HG03280 (cell line): ENCODE data around the gene GOLGA8S.
"Not testable (repeated sequence)": the region's sequence is repeated elsewhere in the genome, so short reads cannot be mapped to it uniquely, and the experiment has no call there.

Source experiments
- ATAC-seq: cut with Tn5 transposase; IDR thresholded peaks from one replicate; pipeline ENCODE4 v1.9.1; 2021; ENCODE audit warnings: mild to moderate bottlenecking, moderate library complexity; ENCODE audit not compliant: unreplicated experiment

GOLGA8S gene, protein sequence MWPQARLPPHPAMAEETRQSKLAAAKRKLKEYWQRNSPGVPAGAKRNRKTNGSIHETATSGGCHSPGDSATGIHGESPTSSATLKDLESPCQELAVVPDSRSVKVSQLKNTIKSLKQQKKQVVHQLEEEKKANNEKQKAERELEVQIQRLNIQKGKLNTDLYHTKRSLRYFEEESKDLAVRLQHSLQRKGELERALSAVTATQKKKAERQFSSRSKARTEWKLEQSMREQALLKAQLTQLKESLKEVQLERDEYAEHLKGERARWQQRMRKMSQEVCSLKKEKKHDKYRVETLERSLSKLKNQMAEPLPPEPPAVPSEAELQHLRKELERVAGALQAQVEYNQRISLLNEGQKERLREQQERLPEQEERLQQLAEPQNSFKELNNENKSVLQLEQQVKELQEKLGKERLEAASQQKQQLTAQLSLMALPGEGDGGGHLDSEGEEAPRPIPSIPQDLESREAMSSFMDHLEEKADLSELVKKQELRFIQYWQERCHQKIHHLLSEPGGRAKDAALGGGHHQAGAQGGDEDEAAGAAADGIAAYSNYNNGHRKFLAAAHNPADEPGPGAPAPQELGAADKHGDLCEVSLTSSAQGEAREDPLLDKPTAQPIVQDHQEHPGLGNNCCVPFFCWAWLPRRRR

DNA sequence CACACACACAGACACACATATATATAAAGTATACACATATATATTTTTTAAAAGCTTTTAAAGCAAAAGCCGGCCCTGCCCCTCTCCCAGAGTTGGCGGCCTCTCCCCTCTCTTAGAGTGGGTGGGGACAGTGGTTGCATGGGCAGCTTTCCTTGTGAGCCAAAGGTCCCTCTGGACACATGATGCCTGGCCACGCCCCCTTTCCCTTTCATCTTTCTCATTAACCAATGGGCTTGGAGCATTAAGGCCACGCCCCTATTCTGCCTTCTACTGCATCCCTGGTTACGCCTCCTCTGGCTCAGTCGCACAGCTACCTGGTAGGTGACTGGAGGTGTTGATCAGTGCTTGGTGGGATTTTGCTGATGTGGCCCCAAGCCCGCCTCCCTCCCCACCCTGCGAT, at the start of gene GOLGA8S:
TSS of gene GOLGA8S (plus strand) at position 301 of the 400 bp plus-strand sequence. CDS start at position 363, 62 bp downstream.
- not testable (repeated sequence) for ATAC-seq

DNA sequence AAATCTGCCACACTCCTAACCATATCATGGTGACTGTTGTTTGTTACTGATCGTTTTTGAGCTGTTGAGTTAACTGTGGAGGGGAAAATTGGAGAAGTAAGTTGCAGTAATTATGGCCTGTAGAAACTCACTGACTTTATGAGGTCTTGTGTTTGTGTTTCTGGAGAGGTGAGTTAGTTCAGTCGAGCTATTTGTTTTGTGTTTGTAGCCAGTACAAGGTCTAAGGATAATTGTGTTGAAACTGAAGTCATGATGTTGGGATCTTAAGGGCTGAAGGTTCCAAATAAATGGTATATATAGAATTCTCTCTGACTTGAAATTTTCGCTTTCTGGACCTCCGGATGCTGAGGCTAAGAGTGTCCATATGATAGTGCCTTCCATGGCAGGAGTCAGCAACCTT, 49.7 kb upstream of the GOLGA8S start:
- not testable (repeated sequence) for ATAC-seq

DNA sequence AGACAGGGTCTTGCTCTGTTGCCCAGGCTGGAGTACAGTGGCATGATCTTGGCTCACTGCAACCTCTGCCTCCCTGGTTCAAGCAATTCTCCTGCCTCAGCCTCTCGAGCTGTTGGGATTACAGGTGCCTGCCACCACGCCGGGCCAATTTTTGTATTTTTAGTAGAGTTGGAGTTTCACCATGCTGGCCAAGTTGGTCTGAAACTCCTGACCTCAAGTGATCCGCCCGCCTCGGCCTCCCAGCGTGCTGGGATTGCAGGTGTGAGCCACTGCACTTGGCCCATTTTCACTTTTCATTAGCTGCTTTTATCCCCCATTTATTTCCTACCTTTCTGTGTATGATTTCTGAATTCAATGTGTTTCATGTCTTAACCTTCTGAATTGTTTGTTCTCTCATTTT, 48.6 kb upstream of the GOLGA8S start:
- not testable (repeated sequence) for ATAC-seq

DNA sequence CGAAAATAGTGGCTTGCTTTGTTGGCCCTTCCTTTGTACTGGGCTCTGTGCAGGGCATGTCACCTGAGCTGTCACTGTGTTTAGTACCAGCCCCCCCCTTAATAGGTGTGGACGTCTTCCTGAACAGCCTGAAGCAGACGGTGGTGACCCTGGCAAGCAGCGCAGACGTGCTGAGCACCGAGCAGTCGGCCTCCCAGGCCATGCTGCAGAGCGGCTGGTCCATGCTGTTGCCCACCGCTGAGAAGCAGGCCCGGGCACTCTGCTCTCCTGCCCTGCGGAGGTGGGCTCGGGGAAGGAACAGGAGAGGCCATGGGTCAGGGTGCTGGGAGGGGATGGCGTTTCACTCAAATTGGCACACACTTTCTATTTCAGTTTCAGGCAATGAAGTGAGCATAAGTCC, 43.3 kb upstream of the GOLGA8S start:
- not testable (repeated sequence) for ATAC-seq

DNA sequence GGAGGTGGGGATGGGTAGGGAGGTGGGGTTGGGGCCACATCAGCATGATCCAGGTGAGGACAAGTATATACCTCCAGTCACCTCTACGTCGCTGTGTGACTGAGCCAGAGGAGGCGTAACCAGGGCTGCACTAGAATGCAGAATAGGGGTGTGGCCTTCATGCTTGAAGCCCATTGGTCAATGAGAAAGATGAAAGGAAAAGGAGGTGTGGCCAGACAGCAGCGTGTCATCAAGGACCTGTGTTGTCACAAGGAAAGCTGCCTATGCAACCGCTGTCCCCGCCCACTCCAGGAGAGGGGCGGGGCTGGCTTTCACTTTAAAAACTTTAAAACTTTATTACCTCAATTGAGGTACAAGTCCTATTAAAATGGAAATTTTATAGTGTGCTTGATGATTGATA, 20.5 kb upstream of the GOLGA8S start, which contains the start of gene GOLGA6L26:
TSS of gene GOLGA6L26 (minus strand) at position 101 of the 400 bp plus-strand sequence. CDS start at position 40, 61 bp downstream.
- ATAC-seq = not testable (repeated sequence)

DNA sequence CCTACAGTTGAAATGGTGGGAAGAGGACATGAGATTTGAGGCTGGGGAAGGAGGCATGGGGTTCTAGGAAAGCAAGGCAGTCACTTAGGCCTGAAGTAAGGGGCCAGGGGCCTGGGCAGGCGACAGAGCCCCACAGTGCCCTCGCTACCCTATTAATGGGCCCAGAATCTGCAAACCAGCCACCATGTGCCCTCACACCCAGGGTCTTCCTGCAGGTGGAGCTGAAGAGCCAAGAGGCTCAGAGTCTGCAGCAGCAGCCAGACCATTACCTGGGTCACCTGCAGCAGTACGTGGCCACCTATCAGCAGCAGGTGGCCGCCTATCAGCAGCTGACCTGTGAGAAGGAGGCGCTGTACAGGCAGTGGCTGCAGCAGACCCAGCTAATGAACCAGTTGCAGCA, 8.1 kb downstream of the GOLGA8S start:
- ATAC-seq = not testable (repeated sequence)

DNA sequence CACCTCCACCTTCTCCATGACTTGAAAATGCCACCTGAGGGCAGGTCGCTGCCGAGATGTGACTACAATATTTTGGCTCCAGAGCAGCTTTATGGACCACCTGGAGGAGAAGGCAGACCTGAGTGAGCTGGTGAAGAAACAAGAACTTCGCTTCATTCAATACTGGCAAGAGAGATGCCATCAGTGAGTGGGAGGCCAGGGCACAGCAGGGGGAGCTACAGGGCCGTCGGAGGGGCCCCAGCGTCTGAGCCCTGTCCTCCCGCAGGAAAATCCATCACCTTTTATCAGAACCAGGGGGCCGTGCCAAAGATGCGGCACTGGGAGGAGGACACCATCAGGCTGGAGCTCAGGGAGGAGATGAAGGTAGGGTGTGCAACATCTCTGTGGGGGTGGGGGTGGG, 9.7 kb downstream of the GOLGA8S start:
- not testable (repeated sequence) for ATAC-seq

DNA sequence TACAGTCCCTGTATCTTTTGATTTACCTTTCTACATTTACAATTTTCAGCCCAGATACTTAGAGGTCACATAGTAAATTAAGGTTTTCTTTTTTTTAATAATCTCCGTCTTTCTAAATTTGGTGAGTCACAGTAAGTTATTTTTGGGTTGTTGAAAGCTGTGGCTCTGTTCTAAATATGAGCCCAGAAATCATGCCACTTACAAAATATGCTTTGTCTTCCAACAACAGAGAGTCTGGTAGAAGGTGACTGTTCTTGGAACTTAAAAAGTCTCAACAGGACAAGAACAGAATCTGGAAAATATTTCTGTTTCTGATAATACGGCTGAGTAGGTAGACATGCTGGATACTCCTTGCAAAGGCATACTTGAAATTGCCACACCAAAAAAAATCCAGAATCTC, 16.0 kb downstream of the GOLGA8S start:
- no peak for ATAC-seq

DNA sequence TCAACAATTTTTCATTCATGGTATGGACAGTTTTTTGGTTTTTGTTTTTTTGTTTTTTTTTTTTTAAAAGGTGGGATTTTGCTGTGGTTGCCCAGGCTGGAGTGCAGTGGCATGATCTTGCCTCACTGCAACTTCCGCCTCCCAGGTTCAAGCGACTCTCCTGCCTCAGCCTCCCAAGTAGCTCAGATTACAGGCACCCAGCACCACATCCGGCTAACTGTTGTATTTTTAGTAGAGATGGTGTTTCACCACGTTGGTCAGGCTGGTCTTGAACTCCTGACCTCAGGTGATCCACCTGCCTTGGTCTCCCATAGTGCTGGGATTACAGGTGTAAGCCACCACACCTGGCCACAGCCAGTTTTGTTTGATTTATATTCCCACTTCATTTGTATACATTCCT, 16.6 kb downstream of the GOLGA8S start:
- ATAC-seq = not testable (repeated sequence)

DNA sequence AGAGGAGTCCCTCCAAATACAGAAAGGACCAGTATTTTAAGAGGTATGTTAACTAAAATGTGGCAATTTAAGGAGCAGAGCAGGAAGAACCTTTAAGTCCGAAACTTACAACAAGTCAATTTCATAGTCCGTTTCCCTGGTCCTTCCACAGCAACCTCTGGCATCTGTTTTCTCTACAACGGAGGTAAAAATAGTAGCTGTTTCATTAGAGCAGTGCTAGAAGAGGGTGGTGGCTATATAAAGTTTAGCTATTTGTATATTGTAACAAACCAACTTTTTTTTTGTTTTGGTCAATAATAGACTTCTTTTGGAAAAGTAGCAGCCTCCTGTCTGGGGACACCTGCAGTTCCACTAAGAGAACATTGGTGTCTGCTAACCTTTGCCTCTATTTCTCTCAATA, 17.3 kb downstream of the GOLGA8S start:
- not testable (repeated sequence) for ATAC-seq

DNA sequence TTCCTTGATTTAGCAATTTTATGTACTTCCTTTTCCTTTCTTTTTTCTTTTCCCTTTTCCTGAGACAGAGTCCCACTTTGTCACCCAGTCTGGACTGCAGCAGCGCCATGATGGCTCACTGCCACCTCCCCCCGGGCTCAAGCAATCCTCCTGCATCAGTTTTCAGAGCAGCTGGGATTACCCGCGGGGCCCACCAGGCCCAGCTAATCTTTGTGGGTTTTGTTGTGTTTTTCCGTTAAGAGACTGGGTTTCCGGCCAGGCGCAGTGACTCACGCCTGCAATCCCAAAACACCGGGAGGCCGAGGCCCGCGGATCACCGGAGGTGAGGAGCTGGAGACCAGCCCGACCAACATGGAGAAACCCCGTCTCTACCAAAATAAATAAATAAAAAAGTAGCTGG, 17.7 kb downstream of the GOLGA8S start:
- ATAC-seq = no peak

DNA sequence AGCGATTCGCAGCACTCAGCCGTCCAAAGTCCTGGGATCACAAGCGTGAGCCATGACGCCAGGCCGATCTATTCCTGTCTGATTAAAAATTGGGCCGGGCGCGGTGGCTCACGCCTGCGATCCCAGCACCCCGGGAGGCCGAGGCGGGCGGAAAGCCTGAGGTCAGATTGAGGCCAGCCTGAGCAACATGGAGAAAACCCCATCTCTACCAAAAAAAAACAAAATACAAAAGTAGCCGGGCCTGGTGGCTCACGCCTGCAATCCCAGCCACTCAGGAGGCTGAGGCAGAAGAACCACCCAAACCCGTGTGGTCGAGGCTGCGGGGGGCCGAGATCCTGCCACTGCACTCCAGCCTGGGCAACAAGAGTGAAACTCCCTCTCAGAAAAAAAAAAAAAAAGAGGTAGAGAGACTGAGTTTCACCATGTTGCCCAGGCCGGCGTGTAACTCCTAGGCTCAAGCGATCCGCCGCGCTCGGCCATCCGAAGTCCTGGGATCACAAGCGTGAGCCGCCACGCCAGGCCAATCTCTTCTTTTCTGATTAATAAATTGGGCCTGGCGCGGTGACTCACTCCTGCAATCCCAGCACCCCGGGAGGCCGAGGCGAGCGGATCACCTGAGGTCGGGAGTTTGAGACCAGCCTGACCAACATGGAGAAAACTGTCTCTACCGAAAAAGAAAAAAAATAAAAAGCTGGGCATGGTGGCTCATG, 18.5 kb downstream of the GOLGA8S start:
- not testable (repeated sequence) for ATAC-seq

DNA sequence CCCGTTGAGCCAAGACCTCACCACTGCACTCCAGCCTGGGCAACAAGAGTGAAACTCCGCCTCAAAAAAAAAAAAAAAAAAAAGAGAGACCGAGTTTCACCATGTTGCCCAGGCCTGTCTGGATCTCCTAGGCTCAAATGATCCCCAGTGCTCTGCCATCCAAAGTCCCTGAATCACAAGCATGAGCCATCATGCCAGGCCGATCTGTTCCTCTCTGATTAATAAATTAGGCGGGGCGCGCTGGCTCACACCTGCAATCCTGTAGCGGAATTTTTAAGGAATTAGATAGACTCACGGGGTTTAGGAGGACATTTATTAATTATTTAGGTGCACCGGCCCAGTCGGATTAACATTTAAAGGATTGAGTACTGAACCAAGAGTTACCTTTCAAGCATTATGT, 19.7 kb downstream of the GOLGA8S start:
- not testable (repeated sequence) for ATAC-seq

DNA sequence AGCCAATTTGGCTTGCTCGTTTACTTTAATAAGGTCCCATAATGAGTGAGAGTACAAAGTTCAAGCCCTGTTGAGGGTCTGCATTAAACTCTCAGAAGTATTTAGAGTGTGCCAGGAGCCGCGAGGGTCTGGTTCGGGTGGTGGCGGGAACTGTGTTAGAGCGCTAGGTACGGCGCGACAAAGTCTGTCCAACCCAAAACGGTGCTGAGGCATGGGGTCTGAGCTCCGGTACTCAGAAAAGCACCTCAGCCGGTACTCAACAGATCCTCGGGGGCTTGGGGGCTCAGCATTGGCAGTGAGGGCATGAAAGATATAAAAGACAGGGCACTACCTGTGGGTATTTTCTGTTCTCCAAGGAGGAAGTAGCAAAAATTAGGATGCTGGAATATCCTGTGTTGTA, 24.4 kb downstream of the GOLGA8S start:
- ATAC-seq = not testable (repeated sequence)

DNA sequence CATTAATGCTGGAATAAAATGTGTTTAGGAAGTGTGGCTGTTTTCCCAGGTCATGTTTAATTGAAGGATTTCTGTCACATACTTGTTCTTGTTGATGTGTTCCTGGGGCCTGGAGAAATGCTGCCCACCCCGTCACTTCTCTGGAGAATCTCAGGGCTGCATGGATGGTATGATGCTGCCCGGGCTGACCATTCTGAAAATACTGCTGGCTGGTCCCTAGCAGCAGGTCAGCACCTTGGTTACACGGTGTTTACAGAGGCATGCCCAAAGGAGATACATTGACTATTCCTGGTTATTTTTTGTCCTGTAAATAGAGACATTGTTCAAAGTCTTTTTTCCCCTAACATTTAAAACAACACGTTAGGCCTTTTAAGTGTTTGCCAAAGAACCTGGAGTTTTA, 26.2 kb downstream of the GOLGA8S start:
- ATAC-seq = not testable (repeated sequence)

DNA sequence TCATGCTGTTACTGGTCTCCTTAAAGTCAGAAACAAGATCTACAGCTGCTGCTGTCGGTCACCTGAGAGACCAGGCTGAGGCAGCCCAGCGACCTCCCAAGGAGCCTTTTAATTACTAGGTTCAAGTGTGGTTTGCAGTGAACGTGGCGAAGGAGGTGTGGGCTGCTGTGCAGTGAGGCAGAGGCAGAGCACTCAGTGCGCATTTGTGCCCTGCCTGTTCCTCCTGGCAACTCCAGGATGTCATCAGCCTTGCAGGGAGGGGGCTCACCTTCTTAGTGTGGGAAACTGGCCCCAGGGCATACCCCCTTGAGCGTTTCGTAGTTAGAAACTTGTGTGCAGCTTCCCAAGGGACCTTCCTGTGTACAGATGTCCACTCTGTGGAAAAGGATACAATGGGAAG, 26.6 kb downstream of the GOLGA8S start:
- not testable (repeated sequence) for ATAC-seq

DNA sequence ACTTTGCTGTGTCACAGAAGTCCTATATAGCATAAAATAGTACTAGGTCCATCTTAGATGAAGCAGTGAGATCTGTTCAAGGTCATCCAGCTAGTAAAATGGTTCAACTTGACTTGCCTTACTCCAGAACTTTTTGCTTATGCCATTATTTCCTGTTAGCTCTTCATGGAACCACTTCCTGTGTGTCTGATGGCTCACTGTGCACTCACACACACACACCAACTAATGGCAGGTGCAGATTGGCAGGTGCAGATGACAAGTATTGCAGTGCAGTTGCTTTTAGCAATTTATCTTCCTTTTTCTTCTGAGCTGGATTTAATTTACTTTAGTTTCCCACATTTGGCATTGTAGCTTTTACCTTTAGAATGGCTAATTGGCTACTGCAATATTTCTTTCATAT, 29.8 kb downstream of the GOLGA8S start:
- no peak for ATAC-seq

DNA sequence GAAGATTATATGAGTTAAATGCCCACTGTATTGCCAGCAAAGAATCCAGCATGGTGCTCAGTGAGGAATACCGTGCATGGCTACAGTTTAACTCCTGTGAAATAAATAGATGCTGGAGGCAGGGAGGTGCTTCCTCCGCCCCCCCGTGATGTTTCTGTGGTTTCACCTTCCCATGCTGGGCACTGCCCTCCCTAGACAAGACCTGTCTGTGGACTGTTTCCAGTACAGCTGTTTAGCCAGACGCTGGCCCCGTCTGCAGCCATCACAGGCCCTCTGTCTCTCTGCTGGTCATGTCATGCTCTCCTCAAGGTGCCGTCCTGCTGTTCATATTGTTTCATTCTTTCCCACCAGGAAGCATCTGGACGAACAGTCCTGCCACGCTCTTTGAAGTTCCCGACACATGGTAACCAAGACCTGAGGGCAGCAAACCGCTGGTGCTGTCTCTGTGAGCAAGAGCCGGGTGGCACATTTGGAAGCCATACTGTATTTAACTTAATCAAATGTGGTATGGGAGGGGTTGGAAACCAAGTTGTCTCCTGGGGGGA, 31.4 kb downstream of the GOLGA8S start:
- ATAC-seq = no peak

DNA sequence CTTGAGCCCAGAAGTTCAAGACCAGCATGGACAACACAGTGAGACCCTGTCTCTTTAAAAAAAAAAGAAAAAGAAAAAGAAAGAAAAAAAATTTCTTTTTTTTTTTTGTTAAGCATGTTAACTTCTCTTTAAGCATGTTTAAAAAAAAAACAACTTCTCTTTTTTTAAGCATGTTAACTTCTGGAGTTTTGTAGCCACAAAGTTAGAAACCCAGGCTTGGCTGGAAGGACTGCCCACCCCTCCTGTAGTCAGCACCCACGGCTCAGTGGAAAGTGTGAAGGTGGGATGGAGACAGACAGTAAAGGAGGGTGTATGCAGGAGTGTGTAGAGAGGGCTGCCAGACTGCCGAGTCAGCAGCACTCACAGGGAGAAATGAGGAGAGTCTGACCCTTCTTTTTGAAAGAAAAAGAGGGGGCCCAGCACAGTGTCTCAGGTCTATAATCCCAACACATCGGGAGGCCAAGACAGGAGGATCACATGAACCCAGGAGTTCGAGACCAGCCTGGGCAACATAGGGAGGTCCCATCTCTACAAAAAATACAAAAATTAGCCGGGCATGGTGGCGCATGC, 33.2 kb downstream of the GOLGA8S start:
- ATAC-seq = no peak

DNA sequence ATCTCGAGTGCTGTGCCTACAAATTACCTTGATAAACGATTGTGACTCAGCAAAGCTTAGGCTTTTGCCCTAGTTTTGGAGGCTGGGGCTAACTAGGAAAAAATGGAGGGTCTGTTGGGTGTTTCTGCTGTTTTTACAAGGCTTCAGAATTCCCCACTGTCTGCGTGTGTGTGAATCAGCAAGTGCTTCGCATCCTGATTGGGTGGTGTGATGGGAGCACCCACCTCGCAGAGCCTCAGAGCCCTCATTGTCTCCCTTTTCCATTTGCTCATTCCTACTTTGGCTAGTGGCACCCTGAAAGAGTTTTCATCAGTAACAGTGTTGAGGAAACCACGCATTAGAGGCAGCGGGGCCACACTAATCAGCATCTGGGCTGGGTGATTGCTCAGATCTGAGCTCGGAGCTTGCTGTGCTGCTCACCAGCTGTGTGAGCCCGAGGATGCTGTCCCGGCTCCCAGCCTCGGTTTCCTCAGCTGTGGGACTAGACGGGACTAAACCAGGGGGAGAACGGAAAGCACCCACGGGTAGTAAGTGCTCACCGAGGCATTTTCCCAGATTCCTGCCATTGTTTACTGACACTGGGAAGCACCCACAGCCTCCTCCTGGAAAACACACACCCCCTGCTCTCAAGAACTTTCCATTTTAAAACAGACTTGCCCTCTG, 40.6 kb downstream of the GOLGA8S start:
- ATAC-seq = no peak
